ENCODE data around the gene PRPF19. TPM values are rescaled to one million over a fixed set of nuclear protein-coding genes. Genes with fewer than 3 reads are reported as not detected.

The PRPF19 gene
- total and polyA plus RNA-seq, 2 donors from 2014 or later = 70.7 to 72.1 TPM

- H3K9ac ChIP-seq (ENCODE audit: low read length in 3 of 3) = no peak overlapping the region
- H3K27ac ChIP-seq (ENCODE audit: low read depth in 2 of 2, low read length in 2 of 2) = no peak overlapping the region
- no peak overlapping the region for H3K4me3 ChIP-seq (ENCODE audit: low read length in 3 of 3)
- no peak for TF ChIP-seq CTCF (IDR thresholded peaks at IDR 0.05; ENCODE audit: borderline replicate concordance, extremely low read depth, insufficient read depth)
- no peaks in the 10 kb centered on the region for H3K27me3 ChIP-seq (ENCODE audit: control insufficient read depth, insufficient read depth, low read length)
- no peaks in the 10 kb centered on the region for H3K4me1 ChIP-seq (ENCODE audit: control insufficient read depth in 2 of 3, insufficient read depth in 2 of 3, low read depth in 1 of 3, low read length in 3 of 3)
- H3K9me3 ChIP-seq (ENCODE audit: control insufficient read depth in 2 of 3, insufficient read depth in 1 of 3, low read length in 3 of 3) = no peaks in the 10 kb centered on the region
- FAIRE-seq = no peak
- no peak for DNase-seq
- intact Hi-C loops (cut with DNase I) = no loop called here
- no peaks in the 10 kb centered on the region for H3K36me3 ChIP-seq (ENCODE audit: control insufficient read depth in 2 of 3, insufficient read depth in 3 of 3, low read length in 3 of 3)
Measured at GRCh38 chr11:60862171-60862570, 44.2 kb downstream of the PRPF19 start.

- FAIRE-seq = no peak
Measured at GRCh38 chr11:60860943-60861342, 45.4 kb downstream of the PRPF19 start.

GRCh38 chr11:60859616-60860250 lies 46.7 kb downstream of the PRPF19 start:
- Histone ChIP-seq H3K27me3 (ENCODE audit: control insufficient read depth, insufficient read depth, low read length) (no peaks in the 10 kb centered on the region), H3K9ac (ENCODE audit: low read length in 3 of 3) (no peak overlapping the region), H3K4me1 (ENCODE audit: control insufficient read depth in 2 of 3, insufficient read depth in 2 of 3, low read depth in 1 of 3, low read length in 3 of 3) (no peaks in the 10 kb centered on the region), H3K9me3 (ENCODE audit: control insufficient read depth in 2 of 3, insufficient read depth in 1 of 3, low read length in 3 of 3) (no peaks in the 10 kb centered on the region), H3K4me3 (ENCODE audit: low read length in 3 of 3) (no peak overlapping the region), H3K36me3 (ENCODE audit: control insufficient read depth in 2 of 3, insufficient read depth in 3 of 3, low read length in 3 of 3) (no peaks in the 10 kb centered on the region), H3K27ac (ENCODE audit: low read depth in 2 of 2, low read length in 2 of 2) (no peak overlapping the region)
- peak in 1 of 5 donors; percentile 47 for DNase-seq
- TF ChIP-seq CTCF (IDR thresholded peaks at IDR 0.05; ENCODE audit: borderline replicate concordance, extremely low read depth, insufficient read depth) = no peak
- FAIRE-seq = no peak
- intact Hi-C loops (cut with DNase I) = no loop called here

More at GRCh38 chr11:60860943-60861342, 45.4 kb downstream of the PRPF19 start:
- no peaks in the 10 kb centered on the region for H3K36me3 ChIP-seq (ENCODE audit: control insufficient read depth in 2 of 3, insufficient read depth in 3 of 3, low read length in 3 of 3)
- TF ChIP-seq CTCF (IDR thresholded peaks at IDR 0.05; ENCODE audit: borderline replicate concordance, extremely low read depth, insufficient read depth) = no peak
- H3K27ac ChIP-seq (ENCODE audit: low read depth in 2 of 2, low read length in 2 of 2) = no peak overlapping the region
- no peaks in the 10 kb centered on the region for H3K27me3 ChIP-seq (ENCODE audit: control insufficient read depth, insufficient read depth, low read length)
- H3K4me1 ChIP-seq (ENCODE audit: control insufficient read depth in 2 of 3, insufficient read depth in 2 of 3, low read depth in 1 of 3, low read length in 3 of 3) = no peaks in the 10 kb centered on the region
- intact Hi-C loops (cut with DNase I) = no loop called here
- no peaks in the 10 kb centered on the region for H3K9me3 ChIP-seq (ENCODE audit: control insufficient read depth in 2 of 3, insufficient read depth in 1 of 3, low read length in 3 of 3)
- DNase-seq = no peak
- H3K9ac ChIP-seq (ENCODE audit: low read length in 3 of 3) = no peak overlapping the region
- H3K4me3 ChIP-seq (ENCODE audit: low read length in 3 of 3) = no peak overlapping the region
